GM23338 (cell line): Measurements from ENCODE around the gene NR2C1. TPM values are rescaled to one million over a fixed set of nuclear protein-coding genes. Genes with fewer than 3 reads are reported as not detected.

Source experiments
- ATAC-seq: fragments of 200-7000 bp; cut with Tn5 transposase; 3 replicates; pipeline ENCODE4 v1.9.1; 2020
- DNase-seq: peaks from one replicate; pipeline ENCODE4 v3.0.0-alpha.2; 2015; ENCODE audit warnings: low spot score
- H2AFZ ChIP-seq: fragments of 200-600 bp; sonication (generic); 2 replicates; pipeline ENCODE4 v1.8.0; 2016; ENCODE audit warnings: antibody characterized with exemption, mild to moderate bottlenecking, moderate library complexity
- H3F3A ChIP-seq: fragments of 200-600 bp; sonication (generic); replicated peaks from 2 replicates; pipeline ENCODE4 v1.8.0; 2017; ENCODE audit warnings: antibody characterized with exemption, mixed run types, low read depth
- H3K27ac ChIP-seq: fragments of 200-600 bp; sonication (generic); 2 replicates; pipeline ENCODE4 v1.6.1; 2016; ENCODE audit warnings: low read depth
- H3K27me3 ChIP-seq: fragments of 200-600 bp; sonication (generic); 2 replicates; pipeline ENCODE4 v1.8.0; 2016; ENCODE audit warnings: mild to moderate bottlenecking, mixed run types, moderate library complexity; ENCODE audit not compliant: insufficient read depth
- H3K36me3 ChIP-seq: fragments of 200-600 bp; sonication (generic); 2 replicates; pipeline ENCODE4 v1.8.0; 2016; ENCODE audit warnings: mild to moderate bottlenecking; ENCODE audit not compliant: insufficient read depth
- H3K4me1 ChIP-seq: fragments of 200-600 bp; sonication (generic); 2 replicates; pipeline ENCODE4 v1.8.0; 2016; ENCODE audit warnings: mild to moderate bottlenecking, moderate library complexity; ENCODE audit not compliant: insufficient read depth
- H3K4me2 ChIP-seq: fragments of 200-600 bp; sonication (generic); 2 replicates; pipeline ENCODE4 v1.7.1; 2017; ENCODE audit warnings: mixed run types
- H3K4me3 ChIP-seq: fragments of 200-600 bp; sonication (generic); 2 replicates; pipeline ENCODE4 v1.6.1; 2016; ENCODE audit warnings: mixed run types
- H3K79me2 ChIP-seq: fragments of 200-600 bp; sonication (generic); replicated peaks from 2 replicates; pipeline ENCODE4 v1.8.0; 2017; ENCODE audit warnings: mild to moderate bottlenecking; ENCODE audit not compliant: insufficient read depth
- H3K9me2 ChIP-seq: fragments of 200-600 bp; sonication (generic); 2 replicates; pipeline ENCODE4 v1.8.0; 2017; ENCODE audit not compliant: insufficient read depth
- H4K20me1 ChIP-seq: fragments of 200-600 bp; sonication (generic); replicated peaks from 2 replicates; pipeline ENCODE4 v1.8.0; 2017; ENCODE audit warnings: mild to moderate bottlenecking; ENCODE audit not compliant: insufficient read depth
- H3K27ac Mint-ChIP-seq: 2 replicates; pipeline ENCODE4 v1.8.0; 2020; ENCODE audit warnings: inconsistent platforms, mild to moderate bottlenecking, moderate library complexity, mixed read lengths
- H3K27me3 Mint-ChIP-seq: 3 replicates; pipeline ENCODE4 v1.8.0; 2022; ENCODE audit warnings: low read depth, mild to moderate bottlenecking, moderate library complexity, mixed read lengths, inconsistent platforms; ENCODE audit not compliant: insufficient read depth, poor library complexity
- H3K36me3 Mint-ChIP-seq: 3 replicates; pipeline ENCODE4 v1.8.0; 2021; ENCODE audit warnings: low read depth, mild to moderate bottlenecking, inconsistent platforms, moderate library complexity, mixed read lengths
- H3K4me1 Mint-ChIP-seq: 3 replicates; pipeline ENCODE4 v1.8.0; 2020; ENCODE audit warnings: mild to moderate bottlenecking, inconsistent platforms, mixed read lengths
- H3K4me3 Mint-ChIP-seq: 3 replicates; pipeline ENCODE4 v1.8.0; 2021; ENCODE audit warnings: moderate library complexity, mild to moderate bottlenecking, inconsistent platforms, mixed read lengths
- H3K9me3 Mint-ChIP-seq: 3 replicates; pipeline ENCODE4 v1.8.0; 2020; ENCODE audit warnings: moderate library complexity, mild to moderate bottlenecking, inconsistent platforms, mixed read lengths
- CREB1 ChIP-seq: fragments of 250-450 bp; sonication (Bioruptor Pico); IDR thresholded peaks from 2 replicates; pipeline ENCODE4 v1.5.0; 2020; ENCODE audit warnings: low read depth, mild to moderate bottlenecking, moderate library complexity
- CTCF ChIP-seq, 2 experiments: fragments of 200-600 bp in 1 of 2; sonication (generic) in 1 of 2; conservative IDR thresholded peaks; 2 replicates each; pipeline versions ENCODE4 v1.5.1 to v1.6.1; 2016 to 2017; ENCODE audit warnings: antibody characterized with exemption in 2 of 2, low read depth in 2 of 2, mild to moderate bottlenecking in 2 of 2, moderate library complexity in 1 of 2
- POLR2AphosphoS5 ChIP-seq: IDR thresholded peaks from 2 replicates; pipeline ENCODE4 v1.6.1; 2016; ENCODE audit warnings: antibody characterized with exemption, low read depth
- REST ChIP-seq: IDR thresholded peaks from one replicate; pipeline ENCODE4 v1.6.1; 2018; ENCODE audit warnings: antibody characterized with exemption; ENCODE audit not compliant: unreplicated experiment
- STAT1 ChIP-seq: IDR thresholded peaks from one replicate; pipeline ENCODE4 v1.6.1; 2016; ENCODE audit warnings: antibody characterized with exemption; ENCODE audit not compliant: unreplicated experiment
- ZNF462 ChIP-seq: fragments of 250-450 bp; sonication (Bioruptor Pico); IDR thresholded peaks from 2 replicates; pipeline ENCODE4 v1.5.0; 2020; ENCODE audit warnings: mild to moderate bottlenecking, moderate library complexity
- polyA plus RNA-seq: library from polyadenylated mRNA; unstranded; fragments of >200 nt; fragmentation: Nextera tagmentation; extraction: Ambion mirVana; gene quantifications from 2 replicates; pipeline ENCODE4 v1.2.1, GENCODE V29; 2016
- total RNA-seq: library from RNA; depleted of rRNA; stranded (reverse); fragments of >200 nt; shearing (Covaris generic); gene quantifications from 2 replicates; pipeline ENCODE4 v1.2.3, GENCODE V29; 2014

Gene NR2C1
- total and polyA plus RNA-seq, 2 experiments from 2014 or later, result 41.1 to 45.3 TPM

- Mint-ChIP-seq H3K27me3 (peaks cover 4% of the 10 kb centered on the region), H3K4me1 (peaks cover 2% of the 10 kb centered on the region; the same call in 2 of the 3 replicates), H3K4me3 (no peak overlapping the region), H3K27ac (no peak overlapping the region; the same call in 1 of the 2 replicates), H3K36me3 (no peaks in the 10 kb centered on the region), H3K9me3 (no peaks in the 10 kb centered on the region)
- TF ChIP-seq REST (no peak), STAT1 (no peak)
- ATAC-seq (no peak), DNase-seq (no peak)
- Histone ChIP-seq H3K4me1 (no peaks in the 10 kb centered on the region), H3K27me3 (no peaks in the 10 kb centered on the region), H3K4me2 (no peak overlapping the region), H3K9me2 (no peaks in the 10 kb centered on the region), H3K36me3 (no peaks in the 10 kb centered on the region), H2AFZ (no peak overlapping the region), H3F3A (no peaks in the 10 kb centered on the region), H3K79me2 (peaks cover 5% of the 10 kb centered on the region), H4K20me1 (no peaks in the 10 kb centered on the region), H3K27ac (no peak overlapping the region), H3K4me3 (no peak overlapping the region)
These were observed 3.9 kb upstream of the NR2C1 start for GRCh38 chr12:95077341-95077740.

- Histone ChIP-seq H3K4me2 (no peak overlapping the region), H3K27me3 (no peaks in the 10 kb centered on the region), H3K4me3 (no peak overlapping the region), H2AFZ (no peak overlapping the region), H3K79me2 (peaks cover 31% of the 10 kb centered on the region), H3K36me3 (no peaks in the 10 kb centered on the region), H4K20me1 (peaks cover 13% of the 10 kb centered on the region), H3K27ac (no peak overlapping the region), H3F3A (no peaks in the 10 kb centered on the region), H3K9me2 (no peaks in the 10 kb centered on the region), H3K4me1 (no peaks in the 10 kb centered on the region)
- no peak overlapping the region for H3K4me3 Mint-ChIP-seq
- DNase-seq (no peak), ATAC-seq (no peak)
- peaks cover 4% of the 10 kb centered on the region for H3K27me3 Mint-ChIP-seq
- H3K4me1 Mint-ChIP-seq, result peaks cover 2% of the 10 kb centered on the region; the same call in 2 of the 3 replicates
- no peaks in the 10 kb centered on the region; the same call in 2 of the 3 replicates for H3K36me3 Mint-ChIP-seq
- no peaks in the 10 kb centered on the region for H3K9me3 Mint-ChIP-seq
- no peak overlapping the region for H3K27ac Mint-ChIP-seq
- TF ChIP-seq CREB1 (CRISPR knock-in tag) (no peak), CTCF (conservative IDR thresholded peaks at IDR 0.05; ENCODE audit: low read depth in 2 of 2) (no peak), REST (no peak), ZNF462 (no peak), POLR2AphosphoS5 (no peak)
These were observed 1.3 kb upstream of the NR2C1 start for GRCh38 chr12:95074766-95075165.
